NCI-H345 treated with DMSO at 0.1 percent for 48 hours (cell line): Measurements from ENCODE around the gene TIAM2.
"Not testable (repeated sequence)": the region's sequence is repeated elsewhere in the genome, so short reads cannot be mapped to it uniquely, and the experiment has no call there.

ENCODE experiments used
- DNase-seq: peaks from one replicate; lab custom pipeline; 2025; ENCODE audit not compliant: unreplicated experiment; lab: John Stamatoyannopoulos, UW

The TIAM2 gene

GRCh38 chr6:154989448-154989847 is 5.7 kb upstream of the TIAM2 start:
- no peak for DNase-seq

- no peak for DNase-seq
Measured at GRCh38 chr6:154991207-154991606, 3.9 kb upstream of the TIAM2 start.

DNA sequence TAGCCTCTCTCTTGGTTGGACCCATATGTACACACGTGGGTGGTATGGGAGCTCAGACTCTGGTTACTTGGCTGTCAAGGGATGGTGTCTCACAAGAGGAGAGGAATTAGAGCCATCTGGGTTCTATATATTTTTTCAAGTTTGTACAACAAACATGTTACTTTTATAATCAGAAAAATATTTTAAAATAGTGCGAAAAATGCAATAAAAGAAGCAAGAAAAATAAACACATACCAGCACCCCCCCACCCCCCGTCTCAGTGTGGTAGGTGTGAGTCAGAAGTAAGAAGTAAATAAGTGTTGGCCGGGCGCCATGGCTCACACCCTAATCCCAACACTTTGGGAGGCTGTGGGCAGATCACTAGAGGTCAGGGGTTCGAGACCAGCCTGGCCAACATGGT is 2.1 kb upstream of the TIAM2 start:
- DNase-seq: no peak

DNA sequence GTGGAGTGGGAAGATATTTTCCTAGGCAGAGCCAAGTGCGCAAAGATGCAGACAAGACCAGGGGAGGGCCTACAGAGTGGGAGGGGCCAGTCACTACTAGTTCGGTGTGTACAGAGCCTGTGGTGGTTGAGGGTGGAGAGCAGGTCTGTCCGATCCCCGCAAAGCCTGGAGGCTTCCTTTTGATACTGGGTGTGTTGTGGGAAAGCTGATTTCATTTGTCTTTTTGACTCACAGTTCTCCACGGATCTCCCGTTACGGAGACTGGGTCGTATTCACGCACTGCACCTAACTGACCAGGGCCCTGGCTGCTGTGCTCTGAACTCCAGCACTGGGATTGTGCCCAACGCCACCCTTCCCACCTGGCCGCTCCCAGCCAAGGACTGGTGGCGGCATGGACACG is 1.4 kb upstream of the TIAM2 start:
- DNase-seq: no peak

DNA sequence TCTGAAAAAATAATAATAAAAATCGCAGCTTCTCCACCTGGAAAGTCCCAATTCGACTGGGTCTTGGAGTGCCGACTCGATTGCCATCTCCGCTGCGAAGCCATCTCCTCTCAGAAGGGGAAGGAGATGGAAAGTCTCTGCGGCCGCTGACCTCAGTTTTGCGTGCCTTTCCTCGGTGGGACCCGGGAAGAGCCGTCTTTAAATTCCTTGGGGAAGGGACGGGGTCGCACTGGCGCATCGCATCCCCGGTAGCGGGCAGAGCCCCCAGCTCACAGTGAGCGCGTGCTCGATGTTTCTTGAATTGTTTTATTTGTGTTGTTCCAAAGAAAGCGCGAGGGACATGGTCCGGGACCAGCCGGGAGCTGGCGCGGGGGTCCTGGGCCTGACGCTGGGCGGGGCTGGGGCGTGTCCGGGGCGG is 270 bp upstream of the TIAM2 start:
- no peak for DNase-seq

- DNase-seq: no peak
Measured at GRCh38 chr6:154996016-154996590, 988 bp downstream of the TIAM2 start.

GRCh38 chr6:154996841-154997311 is 1.8 kb downstream of the TIAM2 start:
- no peak for DNase-seq

DNA sequence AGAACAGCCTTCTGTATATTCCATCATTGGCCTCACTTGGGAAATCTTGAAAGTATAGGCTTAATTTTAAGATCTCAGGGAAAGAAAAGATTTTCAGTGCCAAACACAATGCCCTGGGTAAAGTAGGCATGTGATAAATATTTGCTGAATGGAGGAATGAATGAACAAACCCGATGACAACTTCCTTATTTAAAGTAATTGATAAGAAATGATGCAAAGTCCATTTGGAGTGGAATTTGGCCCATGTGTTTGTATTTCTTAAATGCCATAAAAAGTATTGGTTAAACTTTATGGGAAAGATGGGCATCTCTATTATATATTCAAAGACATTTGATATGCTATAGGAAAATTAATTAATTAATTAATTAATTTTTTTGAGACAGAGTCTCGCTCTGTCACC is 3.7 kb downstream of the TIAM2 start:
- DNase-seq: no peak

DNA sequence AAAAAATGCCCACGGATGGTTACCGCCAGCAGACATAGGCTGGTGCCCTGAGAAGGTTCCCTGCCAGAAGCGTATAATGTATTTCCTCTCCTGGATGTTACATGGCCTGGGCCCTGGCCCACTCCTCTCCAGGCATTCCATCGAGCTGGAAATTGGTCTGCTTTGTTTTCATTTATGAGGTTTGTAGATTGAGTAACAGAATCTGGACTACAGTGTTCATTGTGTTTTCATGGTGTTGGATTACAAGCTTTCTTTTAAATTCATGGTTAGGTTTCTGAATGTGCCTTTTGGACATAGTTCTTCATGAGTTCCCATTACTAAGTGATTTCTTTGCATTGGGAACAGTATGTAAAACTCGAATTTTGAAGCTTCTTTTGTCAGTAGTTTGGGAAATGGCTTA is 6.4 kb downstream of the TIAM2 start:
- DNase-seq: no peak

GRCh38 chr6:155001934-155002333 is 6.8 kb downstream of the TIAM2 start:
- DNase-seq: no peak

GRCh38 chr6:155003476-155003875 is 8.4 kb downstream of the TIAM2 start:
- DNase-seq: no peak

GRCh38 chr6:155004017-155004416 is 8.9 kb downstream of the TIAM2 start:
- DNase-seq: no peak

DNA sequence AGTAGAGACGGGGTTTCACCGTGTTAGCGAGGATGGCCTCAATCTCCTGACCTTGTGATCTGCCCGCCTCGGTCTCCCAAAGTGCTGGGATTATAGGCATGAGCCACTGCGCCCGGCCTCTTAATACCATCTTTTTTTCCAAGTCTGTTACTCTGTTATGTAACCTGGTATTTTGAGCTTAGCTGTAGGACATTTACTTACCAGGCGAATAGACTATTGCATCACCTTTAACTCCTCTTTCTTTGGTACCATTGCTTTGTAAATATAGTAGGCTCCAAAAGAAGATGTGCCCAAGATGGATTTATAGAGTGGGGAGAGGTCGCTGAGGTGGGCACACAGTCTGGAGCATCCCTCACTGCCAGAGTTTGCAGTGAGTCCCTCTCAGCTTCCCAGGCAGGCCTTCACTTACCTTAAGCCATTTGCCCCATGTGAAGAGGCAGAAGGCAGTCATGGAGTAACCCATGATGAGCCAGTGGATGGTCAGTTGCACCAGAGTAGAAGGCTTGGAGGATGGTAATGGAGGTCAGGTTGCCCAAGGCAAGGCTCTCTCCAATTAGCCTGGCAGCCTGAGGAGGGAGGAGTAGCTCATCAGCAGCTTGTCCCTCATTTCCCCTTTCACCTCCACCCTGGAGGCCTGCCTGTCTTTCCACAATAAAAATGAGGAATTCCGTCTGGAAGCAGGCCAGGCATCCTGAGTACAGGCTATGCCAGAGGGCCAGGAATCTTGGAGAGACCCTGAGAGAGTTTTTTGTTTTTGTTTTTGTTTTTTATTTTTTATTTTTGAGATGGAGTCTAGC is 9.7 kb downstream of the TIAM2 start:
- no peak for DNase-seq

DNA sequence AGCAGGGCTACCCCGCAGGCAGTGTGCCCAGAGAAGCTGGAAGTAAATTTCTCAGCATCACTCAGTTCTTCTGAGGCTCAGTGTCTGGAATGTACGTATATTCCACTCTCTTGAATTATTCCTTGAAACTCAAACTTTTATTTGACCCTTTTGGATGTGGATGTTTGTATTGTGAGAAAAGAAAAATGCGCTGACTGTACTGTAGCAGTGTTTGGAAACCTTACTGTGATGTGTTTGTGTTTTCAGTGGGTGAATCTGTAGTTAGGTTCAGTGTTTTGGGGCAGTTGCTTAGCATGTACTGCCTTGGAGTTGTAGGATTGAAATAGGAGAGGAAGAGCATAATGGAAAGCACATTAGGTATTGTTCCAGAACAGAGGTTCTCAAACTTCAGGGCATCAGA is 13.5 kb downstream of the TIAM2 start:
- no peak for DNase-seq

- no peak for DNase-seq
Measured at GRCh38 chr6:155010940-155011339, 15.8 kb downstream of the TIAM2 start.

- no peak for DNase-seq
Measured at GRCh38 chr6:155011809-155012291, 16.7 kb downstream of the TIAM2 start.

DNA sequence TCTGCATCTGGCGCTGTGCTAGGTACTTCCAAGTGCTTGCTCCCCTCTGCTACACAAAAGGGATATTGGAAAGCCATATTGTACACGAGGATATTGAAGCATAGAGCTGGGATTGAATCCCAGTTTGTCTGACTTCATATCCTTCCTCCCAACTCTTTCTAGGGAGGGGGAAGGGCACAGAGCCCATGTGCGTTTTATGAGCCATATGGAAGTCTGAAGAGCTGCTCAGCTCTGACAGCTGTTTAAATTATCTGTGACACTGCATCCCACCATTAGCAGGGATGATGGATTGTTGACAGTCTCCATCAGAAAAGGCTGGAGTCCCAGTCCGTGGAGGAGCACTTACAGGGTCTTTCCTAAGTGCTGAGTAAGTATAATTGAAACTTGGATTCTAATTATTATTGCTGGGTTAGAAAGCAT is 18.4 kb downstream of the TIAM2 start:
- no peak for DNase-seq

DNA sequence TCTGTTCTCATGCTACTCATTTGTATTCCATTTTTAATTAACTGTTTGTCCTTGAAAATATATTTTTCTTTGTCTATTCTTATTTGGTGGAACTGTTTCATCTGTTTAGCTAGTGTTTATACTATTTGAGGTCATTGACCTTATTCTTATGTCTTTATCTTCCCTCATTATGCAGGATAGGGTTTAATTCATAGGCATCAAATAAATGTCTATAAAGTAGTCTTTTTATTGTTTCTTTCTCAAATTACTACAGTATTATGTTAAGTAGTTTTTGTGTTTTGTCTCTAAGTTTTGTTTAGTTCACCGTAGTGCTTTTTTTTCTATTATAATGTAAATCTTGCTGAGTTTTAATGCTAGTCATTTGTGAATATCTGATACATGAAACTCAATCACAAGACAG is 19.0 kb downstream of the TIAM2 start:
- no peak for DNase-seq

- DNase-seq: no peak
Measured at GRCh38 chr6:155014670-155015300, 19.7 kb downstream of the TIAM2 start.

DNA sequence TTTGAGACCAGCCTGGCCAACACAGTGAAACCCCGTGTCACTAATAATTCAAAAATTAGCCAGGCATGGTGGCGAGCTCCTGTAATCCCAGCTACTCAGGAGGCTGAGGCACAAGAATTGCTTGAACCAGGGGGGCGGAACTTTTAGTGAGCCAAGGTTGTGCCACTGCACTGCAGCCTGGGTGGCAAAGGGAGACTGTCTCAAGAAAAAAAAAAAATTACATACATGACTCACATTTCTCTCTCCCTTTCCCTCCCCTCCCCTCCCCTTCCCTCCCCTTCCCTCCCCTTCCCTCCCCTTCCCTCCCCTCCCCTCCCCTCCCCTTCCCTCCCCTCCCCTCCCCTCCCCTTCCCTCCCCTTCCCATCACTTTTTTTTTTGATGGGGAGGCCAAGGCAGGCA is 23.3 kb downstream of the TIAM2 start:
- not testable (repeated sequence) for DNase-seq

- DNase-seq: no peak
Measured at GRCh38 chr6:155021680-155022079, 26.6 kb downstream of the TIAM2 start.

- DNase-seq: no peak
Measured at GRCh38 chr6:155022721-155023120, 27.6 kb downstream of the TIAM2 start.
